ENCODE measurements around the gene PIGS. TPM values are rescaled to one million over a fixed set of nuclear protein-coding genes. Genes with fewer than 3 reads are reported as not detected.

PIGS gene
- polyA plus RNA-seq, 1 of the 3 experiments (the other 2 are of a cell fraction), result 78.5 TPM

DNA sequence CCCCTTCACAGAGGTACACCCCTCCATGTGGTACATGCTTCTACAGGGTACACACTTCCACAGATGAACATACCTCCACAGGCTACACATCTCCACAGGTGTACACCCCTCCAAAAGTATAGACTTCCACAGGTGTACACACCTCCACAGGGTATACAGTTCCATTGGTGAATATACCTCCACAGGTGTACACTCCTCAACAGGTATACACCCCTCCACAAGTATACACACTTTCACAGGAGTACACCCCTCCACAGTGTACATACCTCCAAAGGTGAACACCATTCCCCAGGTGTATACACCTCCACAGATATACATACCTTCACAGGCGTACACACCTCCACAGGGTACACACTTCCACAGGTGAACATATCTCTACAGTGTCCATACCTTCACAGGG, 55.8 kb downstream of the PIGS start:
- Histone ChIP-seq H3K27me3 (ENCODE audit: insufficient read depth) (peaks cover 38% of the 10 kb centered on the region), H3K9me3 (no peaks in the 10 kb centered on the region), H3K4me3 (ENCODE audit: low read depth in 2 of 2, low read length in 1 of 2) (no peak overlapping the region), H3K79me2 (ENCODE audit: insufficient read depth) (no peaks in the 10 kb centered on the region), H3K4me1 (ENCODE audit: control insufficient read depth in 1 of 2, insufficient read depth in 2 of 2, low read depth in 1 of 2, low read length in 1 of 2) (no peaks in the 10 kb centered on the region), H3K27ac (ENCODE audit: low read depth in 2 of 2, low read length in 1 of 2) (no peak overlapping the region), H3K4me2 (no peak overlapping the region), H2AFZ (ENCODE audit: low read depth) (no peak overlapping the region), H3F3A (replicated peaks; ENCODE audit: insufficient read depth) (no peaks in the 10 kb centered on the region), H4K20me1 (ENCODE audit: insufficient read depth) (no peaks in the 10 kb centered on the region), H3K9ac (no peak overlapping the region), H3K9me2 (no peaks in the 10 kb centered on the region), H3K36me3 (replicated peaks in 1 of 2; ENCODE audit: control insufficient read depth in 1 of 2, insufficient read depth in 2 of 2, low read length in 1 of 2) (no peaks in the 10 kb centered on the region)
- no peak for DNase-seq
- no peak for TF ChIP-seq FOXM1 (IDR thresholded peaks at IDR 0.05; ENCODE audit: low read depth)
- no peak for TF ChIP-seq CHD2 (IDR thresholded peaks at IDR 0.05; ENCODE audit: low read length, partially characterized antibody)
- no peak for TF ChIP-seq RFX5 (IDR thresholded peaks at IDR 0.05; ENCODE audit: low read length)
- TF ChIP-seq RCOR1 (IDR thresholded peaks at IDR 0.05; ENCODE audit: low read length), result no peak
- 40% methylated on average over 1 of the region's 1 CpG for WGBS (ENCODE audit: low lambda C conversion rate)
- POLR2A ChIA-PET, result no interaction called here
- CTCF ChIA-PET, result no interaction called here

DNA sequence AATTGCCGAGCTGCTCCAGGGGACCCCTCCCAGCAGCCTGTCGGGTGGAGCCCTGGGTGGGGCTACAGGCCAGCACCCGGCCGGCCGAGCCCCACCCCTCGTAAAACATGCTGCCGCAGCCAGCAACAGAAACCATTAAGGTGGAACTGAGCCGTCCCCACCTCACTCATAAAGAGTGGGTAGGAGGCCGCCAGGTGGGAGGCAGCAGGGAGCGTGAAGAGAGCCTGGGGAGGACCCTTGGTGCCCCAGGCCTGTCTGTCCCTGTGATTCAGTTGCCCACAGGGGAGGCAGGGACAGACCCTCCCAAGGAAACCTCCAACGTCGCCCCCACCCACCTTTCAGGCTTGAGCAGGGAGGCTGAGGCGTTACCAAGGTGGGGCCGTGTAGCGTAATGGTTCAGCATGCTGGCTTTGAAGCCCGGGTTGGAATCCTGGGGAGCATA, 56.7 kb downstream of the PIGS start:
- Histone ChIP-seq H3K27me3 (ENCODE audit: insufficient read depth) (peaks cover 38% of the 10 kb centered on the region), H3K9me3 (no peaks in the 10 kb centered on the region), H2AFZ (ENCODE audit: low read depth) (no peak overlapping the region), H3K4me2 (no peak overlapping the region), H3K9me2 (no peaks in the 10 kb centered on the region), H4K20me1 (ENCODE audit: insufficient read depth) (no peaks in the 10 kb centered on the region), H3K27ac (ENCODE audit: low read depth in 2 of 2, low read length in 1 of 2) (no peak overlapping the region), H3K4me1 (ENCODE audit: control insufficient read depth in 1 of 2, insufficient read depth in 2 of 2, low read depth in 1 of 2, low read length in 1 of 2) (no peaks in the 10 kb centered on the region), H3K36me3 (replicated peaks in 1 of 2; ENCODE audit: control insufficient read depth in 1 of 2, insufficient read depth in 2 of 2, low read length in 1 of 2) (no peaks in the 10 kb centered on the region), H3K4me3 (ENCODE audit: low read depth in 2 of 2, low read length in 1 of 2) (no peak overlapping the region), H3K9ac (no peak overlapping the region), H3K79me2 (ENCODE audit: insufficient read depth) (no peaks in the 10 kb centered on the region), H3F3A (replicated peaks; ENCODE audit: insufficient read depth) (no peaks in the 10 kb centered on the region)
- WGBS (ENCODE audit: low lambda C conversion rate), result 34% methylated on average over 7 of the region's 16 CpGs
- CTCF ChIA-PET, result interaction anchor here (1.2 kb wide), 1 partner anchor 26 kb away, joined by 6 read pairs; no protein-coding TSS in a partner anchor
- DNase-seq, result no peak
- POLR2A ChIA-PET, result no interaction called here
- TF ChIP-seq USF1 (IDR thresholded peaks at IDR 0.05; ENCODE audit: borderline replicate concordance, low read depth), result no peak
- TF ChIP-seq, protein P1, sequence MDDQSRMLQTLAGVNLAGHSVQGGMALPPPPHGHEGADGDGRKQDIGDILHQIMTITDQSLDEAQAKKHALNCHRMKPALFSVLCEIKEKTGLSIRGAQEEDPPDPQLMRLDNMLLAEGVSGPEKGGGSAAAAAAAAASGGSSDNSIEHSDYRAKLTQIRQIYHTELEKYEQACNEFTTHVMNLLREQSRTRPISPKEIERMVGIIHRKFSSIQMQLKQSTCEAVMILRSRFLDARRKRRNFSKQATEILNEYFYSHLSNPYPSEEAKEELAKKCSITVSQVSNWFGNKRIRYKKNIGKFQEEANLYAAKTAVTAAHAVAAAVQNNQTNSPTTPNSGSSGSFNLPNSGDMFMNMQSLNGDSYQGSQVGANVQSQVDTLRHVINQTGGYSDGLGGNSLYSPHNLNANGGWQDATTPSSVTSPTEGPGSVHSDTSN (IDR thresholded peaks at IDR 0.05), result no peak
- no peak for TF ChIP-seq POLR2AphosphoS5 (IDR thresholded peaks at IDR 0.05; ENCODE audit: low read depth, low read length)
- no peak for TF ChIP-seq MAX (IDR thresholded peaks at IDR 0.05; ENCODE audit: low read depth)
- TF ChIP-seq CHD2 (IDR thresholded peaks at IDR 0.05; ENCODE audit: low read length, partially characterized antibody), result no peak
- TF ChIP-seq, protein P2, sequence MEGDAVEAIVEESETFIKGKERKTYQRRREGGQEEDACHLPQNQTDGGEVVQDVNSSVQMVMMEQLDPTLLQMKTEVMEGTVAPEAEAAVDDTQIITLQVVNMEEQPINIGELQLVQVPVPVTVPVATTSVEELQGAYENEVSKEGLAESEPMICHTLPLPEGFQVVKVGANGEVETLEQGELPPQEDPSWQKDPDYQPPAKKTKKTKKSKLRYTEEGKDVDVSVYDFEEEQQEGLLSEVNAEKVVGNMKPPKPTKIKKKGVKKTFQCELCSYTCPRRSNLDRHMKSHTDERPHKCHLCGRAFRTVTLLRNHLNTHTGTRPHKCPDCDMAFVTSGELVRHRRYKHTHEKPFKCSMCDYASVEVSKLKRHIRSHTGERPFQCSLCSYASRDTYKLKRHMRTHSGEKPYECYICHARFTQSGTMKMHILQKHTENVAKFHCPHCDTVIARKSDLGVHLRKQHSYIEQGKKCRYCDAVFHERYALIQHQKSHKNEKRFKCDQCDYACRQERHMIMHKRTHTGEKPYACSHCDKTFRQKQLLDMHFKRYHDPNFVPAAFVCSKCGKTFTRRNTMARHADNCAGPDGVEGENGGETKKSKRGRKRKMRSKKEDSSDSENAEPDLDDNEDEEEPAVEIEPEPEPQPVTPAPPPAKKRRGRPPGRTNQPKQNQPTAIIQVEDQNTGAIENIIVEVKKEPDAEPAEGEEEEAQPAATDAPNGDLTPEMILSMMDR (IDR thresholded peaks at IDR 0.05), result no peak
- no peak for TF ChIP-seq RAD21 (IDR thresholded peaks at IDR 0.05; ENCODE audit: low read length)
- no peak for TF ChIP-seq EP300 (IDR thresholded peaks at IDR 0.05; ENCODE audit: borderline replicate concordance in 1 of 2, low read depth in 1 of 2, low read length in 1 of 2)
- TF ChIP-seq RXRA (IDR thresholded peaks at IDR 0.05; ENCODE audit: borderline replicate concordance, low read depth), result no peak
- TF ChIP-seq GABPA (IDR thresholded peaks at IDR 0.05; ENCODE audit: low read depth), result no peak
- no peak for TF ChIP-seq FOSL2 (IDR thresholded peaks at IDR 0.05; ENCODE audit: borderline replicate concordance, low read depth)
- TF ChIP-seq TCF12 (IDR thresholded peaks at IDR 0.05), result no peak
- TF ChIP-seq NFIC (IDR thresholded peaks at IDR 0.05; ENCODE audit: borderline replicate concordance), result no peak

All from SK-N-SH (cell line).